GM19452 (cell line): ENCODE data around the gene ZBTB46.

Experiments used
- ATAC-seq: cut with Tn5 transposase; IDR thresholded peaks from one replicate; pipeline ENCODE4 v1.9.1; 2021; ENCODE audit not compliant: unreplicated experiment

ZBTB46 gene

DNA sequence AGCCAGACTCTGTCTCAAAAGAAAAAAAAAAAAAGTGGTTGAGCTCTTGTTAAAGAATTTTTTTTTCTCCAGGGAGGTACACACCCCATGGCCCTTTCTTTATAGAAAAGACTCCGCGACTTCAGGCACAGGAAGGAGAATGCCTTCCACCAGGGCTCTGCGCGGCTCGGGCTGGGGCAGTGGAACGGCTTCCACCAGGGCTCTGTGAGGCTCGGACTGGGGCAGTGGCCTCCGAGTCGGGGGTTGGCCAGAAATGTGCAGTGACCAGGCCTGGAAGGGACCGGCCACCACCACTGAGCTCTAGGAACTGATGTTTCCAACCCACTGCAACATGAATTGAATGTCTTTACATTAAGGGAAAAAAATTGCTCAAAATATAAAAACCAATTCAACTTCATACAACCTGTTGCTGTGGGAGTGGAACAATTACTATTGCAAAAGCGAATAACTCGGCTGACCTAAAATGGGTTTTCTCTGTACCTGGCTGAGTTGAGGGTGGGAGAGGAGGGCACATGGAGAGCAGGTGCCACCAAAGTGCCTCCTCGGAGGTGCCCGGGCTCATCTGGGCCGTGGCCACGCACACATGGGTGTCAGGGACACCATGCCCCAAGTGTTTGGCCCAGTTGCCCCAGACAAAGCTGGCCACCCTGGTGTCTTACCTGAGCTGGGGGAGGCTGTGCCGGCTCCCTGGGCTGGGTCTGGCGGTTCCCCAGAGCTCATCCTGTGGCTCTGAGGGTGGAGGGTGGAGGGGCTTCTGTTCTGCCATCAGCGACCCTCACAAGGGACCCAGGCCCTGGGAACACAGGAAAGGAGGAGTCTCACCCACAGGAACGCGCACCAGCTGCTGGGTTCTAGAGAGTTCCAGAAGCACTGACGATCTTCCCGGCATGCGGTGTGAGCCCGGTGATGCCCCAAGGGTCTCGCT is 62.2 kb downstream of the ZBTB46 start:
- no peak for ATAC-seq

DNA sequence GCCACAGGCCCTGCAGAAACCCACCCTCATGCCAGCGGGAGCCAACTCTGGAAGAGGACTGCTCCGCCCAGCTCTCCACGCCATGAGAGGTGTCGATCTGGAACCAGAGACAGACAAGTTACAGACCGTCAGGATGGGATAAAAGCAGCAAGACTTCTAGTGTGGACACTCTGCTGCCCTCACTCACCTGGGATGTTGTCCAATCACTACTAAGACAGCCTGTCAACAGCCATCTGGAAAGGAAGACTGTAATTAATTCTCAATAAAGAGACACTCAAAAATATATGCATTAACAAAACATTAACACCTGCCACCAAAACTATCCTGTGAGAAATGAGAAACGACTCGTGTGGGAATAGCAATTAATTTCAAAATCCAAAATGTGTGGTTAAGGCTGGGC is 63.2 kb downstream of the ZBTB46 start:
- ATAC-seq: no peak

DNA sequence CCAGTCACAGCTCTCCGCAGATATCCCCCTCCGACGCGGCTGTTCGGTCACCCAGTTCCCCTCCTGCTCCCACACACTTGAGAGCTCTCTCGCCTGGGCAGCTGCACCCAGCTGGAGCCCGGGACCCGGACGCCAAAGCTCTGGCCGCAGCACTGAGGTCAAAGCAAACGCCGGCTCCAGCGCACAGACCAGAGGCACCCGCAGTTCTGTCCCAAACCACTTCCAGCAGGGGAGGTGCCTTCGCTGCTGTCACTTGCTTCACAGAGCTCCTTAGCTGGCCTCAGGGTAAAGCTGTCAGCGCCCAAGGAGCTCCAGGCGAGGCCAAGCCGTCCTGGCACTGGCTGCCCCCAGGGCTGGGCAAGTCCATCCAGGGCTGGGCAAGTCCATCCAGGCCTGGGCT is 63.6 kb downstream of the ZBTB46 start:
- ATAC-seq: no peak

DNA sequence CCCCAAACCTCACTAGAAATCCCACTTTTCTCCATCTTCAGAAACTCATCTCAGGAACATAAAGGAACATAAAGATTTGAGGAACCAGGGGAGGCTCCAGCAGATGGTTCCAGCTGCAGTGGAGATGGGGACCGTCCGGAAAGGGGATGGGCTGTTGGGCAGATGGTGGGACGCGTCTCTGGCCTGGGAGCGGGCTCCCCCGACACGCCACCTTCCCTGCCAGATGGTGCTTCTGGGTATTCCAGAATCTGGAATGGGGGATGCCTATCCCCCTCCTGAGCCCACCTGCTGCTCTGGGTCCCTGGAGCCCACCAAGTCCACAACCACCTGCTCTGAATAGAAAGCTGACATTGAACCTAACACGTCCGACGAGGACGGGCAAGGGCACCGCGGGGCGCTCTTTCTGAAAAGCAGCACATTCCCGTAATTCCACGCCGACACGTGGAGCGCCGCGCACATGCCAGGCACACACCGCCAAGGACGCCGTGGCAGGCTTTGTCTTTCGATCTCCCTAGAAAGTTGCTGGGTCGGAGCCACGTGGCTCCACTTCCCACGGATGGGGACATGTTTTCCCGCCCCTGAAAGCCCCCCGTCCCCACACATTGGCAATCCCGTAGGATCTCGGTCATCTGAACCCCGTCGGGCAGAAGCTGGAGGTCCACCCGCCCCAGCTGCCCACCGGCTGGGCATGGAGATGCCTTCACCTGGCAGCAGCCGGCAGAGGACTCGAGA is 64.2 kb downstream of the ZBTB46 start:
- ATAC-seq: no peak

DNA sequence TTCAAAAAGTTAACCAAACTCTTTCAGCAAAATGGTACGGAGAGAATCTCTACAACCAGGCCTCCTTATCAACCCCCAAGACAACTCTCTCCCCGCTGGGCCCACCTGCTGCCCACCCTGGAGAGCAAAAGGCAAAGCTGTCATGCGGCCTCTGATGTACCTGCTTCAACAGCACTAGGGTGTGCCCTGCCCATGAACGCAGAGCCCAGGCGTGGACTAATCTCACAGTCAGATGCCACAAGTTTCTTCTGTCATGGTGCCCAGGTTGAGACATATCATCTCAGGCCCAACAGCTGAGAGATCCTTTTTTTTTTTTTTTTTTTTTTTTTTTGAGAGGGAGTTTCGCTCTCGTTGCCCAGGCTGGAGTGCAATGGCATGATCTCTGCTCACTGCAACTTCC is 65.2 kb downstream of the ZBTB46 start:
- no peak for ATAC-seq

DNA sequence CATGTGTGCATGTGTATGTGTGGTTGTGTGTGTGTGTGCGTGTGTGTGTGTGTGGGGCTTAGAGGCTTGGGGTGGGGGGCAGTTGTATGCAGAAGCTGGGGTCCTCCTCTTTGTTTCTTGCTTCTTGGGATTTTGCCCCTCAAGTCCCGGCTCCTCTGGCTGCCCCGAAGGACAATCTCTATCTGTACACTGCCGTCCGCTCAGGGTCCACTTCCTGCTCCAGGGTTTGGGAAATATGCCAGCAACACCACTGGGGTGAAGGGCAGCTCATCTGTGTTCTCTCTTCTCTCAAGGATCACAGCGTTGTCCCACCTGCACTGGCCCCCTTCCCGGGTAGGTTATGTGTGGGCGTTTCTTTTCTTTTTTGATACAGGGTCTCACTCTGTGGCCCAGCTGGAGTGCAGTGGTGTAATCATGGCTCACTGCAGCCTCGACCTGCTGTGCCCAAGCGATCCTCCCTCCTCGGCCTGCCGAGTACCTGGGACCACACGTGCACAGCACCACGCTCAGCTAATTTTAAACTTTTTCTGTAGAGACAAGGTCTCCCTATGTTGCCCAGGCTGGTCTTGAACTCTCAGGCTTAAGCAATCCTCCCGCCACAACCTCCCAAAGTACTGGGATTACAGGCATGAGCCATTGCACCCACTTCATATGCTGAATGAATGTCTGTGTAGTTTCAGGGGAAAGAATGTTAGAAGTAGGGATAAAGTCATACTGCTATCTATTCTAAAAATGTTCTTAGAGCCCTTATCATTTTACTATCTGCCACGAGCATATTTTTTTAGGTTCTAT is 65.8 kb downstream of the ZBTB46 start:
- ATAC-seq: no peak

DNA sequence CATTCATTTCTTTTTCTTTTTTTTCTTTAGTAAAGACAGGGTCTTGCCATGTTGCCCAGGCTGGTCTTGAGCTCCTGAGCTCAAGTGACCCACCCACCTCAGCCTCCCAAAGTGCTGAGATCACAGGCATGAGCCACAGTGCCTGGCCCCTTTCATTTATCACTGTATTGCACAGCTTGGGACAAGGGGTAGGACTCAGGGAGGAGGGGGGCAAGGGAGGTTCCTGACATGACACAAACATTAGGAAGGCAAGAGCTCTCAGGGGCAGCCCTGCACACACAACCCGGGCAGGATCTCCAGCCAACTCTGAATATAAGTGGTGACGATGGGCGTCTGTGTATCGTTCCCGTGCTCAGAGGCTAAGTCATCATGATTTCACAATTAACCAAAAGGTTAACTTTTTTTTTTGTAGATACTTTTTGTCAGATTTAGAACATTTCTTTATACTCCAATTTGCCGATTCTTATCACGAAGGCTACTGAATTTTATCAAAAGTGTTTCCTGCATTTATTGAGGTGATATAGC is 71.6 kb downstream of the ZBTB46 start:
- ATAC-seq: no peak

DNA sequence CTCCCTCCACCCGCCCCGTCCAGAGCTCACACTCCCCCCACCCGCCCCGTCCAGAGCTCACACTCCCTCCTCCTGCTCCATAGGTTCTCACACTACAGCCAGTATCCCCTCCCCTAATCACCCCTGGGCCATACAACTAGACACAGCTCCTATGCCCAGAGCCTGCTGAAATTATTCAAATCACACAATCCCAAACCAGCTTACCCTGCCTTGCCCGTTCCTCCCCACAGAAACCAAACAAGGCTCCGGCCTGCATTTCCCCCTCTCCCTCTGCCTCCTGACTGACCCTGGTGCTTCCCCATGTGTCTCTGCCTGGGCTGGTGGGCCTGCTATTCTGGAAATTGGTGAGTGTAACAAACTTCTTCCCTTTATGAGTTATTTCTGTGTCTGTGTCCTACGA is 72.9 kb downstream of the ZBTB46 start:
- no peak for ATAC-seq

DNA sequence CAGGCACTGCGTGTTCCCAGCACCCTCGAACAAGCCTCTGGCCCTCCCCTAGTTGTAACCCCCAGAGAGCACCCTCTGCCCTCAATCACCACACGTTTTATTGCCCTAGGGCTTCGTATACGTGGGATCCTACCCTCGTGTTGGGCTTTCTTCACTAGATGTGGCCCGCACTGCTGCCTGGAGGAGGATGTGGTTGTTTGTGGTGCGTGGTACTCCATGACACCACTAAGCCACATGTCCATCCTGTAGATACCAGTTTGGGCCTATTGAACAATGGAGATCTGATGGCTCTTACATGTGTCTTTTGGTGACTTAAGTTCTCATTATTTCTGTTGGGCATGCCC is 74.4 kb downstream of the ZBTB46 start:
- no peak for ATAC-seq

DNA sequence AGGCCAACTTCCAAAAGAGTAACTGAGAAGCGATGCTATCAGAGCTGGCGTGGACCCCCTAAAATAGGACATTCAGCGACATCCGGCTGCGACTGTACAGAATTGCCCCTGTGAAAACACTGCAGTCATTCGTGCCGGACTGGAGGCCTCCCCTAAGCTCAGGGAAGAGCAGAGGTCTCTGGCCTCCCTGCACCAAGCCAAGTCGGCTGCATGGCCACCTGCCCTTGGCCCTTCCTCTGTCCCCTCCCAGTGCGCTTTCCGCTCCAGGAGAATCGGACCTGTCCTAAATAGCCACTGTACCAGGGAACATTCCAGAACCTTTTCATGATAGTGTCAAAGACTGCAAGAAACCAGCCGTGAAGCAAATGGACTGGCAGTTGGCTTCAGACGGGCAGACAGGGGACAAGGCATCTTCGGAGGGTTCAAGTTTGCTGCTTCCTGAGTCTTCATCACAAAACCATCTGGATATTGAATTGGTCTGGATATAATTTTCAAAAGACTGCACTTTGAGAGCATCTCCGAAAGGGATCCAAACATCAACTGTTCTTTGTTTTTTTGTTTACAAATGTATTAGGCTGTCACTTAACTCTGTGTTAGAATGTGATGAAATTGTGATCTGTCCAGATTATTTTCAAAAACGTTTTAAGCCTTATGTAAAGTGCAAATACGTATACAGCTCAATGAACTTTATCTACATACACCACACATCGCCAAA is 75.0 kb downstream of the ZBTB46 start:
- no peak for ATAC-seq

DNA sequence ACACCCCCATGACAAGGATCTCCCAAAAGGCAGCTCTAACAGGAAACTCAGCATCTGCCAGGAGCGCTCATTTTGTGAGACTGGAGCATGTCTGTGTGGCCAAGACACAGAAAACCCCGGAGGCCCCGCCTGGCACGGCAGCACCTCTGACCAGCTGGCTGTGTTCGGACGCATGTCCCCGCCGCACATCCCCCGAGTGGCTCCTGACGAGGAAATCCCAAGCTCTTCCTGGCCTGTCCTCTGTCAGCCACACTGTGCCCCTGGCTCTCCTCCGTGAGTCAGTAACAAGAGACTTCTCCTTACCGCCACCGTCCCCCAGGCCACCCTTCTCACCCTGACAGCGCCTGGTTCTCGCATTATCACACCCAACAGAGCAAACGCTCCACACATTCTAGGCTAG is 77.1 kb downstream of the ZBTB46 start:
- no peak for ATAC-seq

DNA sequence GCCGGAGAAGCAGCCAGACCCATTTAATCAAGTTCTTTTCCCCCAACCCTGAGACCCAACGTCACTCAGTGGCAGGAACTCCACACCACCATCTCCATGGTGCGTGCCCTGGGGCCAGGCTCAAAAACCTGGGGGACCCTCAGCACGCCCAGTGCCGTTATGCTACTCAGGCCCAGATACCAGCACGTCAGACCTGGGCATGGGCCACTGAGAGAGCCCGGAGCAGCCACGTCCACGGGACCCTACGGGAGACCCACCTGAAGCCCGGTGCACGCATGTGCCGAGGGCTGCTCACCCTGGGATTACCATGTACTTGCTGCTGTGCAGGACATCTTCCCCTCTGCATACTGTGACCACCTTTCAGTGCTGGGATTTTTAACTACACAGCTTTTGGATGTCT is 77.7 kb downstream of the ZBTB46 start:
- no peak for ATAC-seq

DNA sequence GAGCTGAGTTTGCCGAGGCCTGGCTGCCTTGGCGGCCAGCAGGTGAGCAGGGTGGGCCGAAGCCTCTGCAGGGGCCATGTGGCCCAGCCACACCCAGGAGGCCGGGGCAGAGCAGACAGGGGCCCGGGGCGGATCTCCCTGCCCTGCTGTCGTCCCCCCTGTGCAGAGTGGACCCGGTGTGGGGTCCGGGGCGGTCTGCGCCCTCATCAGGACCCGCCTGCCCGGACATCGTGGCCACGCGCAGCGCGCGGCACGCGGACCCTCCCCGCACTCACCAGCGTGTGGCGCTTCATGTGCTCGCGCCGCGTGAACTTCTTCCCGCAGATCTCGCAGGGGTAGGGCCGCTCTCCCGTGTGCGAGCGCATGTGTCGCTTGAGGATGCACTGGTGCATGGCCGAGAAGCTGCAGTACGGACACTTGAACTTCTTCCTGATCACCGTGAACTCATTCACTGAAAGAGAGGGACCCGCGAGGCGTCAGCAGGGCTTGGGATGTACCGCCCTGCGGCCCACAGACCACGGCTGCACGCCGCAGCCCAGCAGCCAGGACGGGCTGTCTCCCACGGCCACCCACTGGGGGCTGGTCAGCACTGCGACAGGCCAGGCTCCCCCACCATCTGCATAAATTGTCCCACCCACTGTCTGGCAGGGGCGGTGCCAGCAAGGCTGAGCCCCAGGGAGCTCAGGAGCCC is 78.5 kb downstream of the ZBTB46 start:
- ATAC-seq: no peak

DNA sequence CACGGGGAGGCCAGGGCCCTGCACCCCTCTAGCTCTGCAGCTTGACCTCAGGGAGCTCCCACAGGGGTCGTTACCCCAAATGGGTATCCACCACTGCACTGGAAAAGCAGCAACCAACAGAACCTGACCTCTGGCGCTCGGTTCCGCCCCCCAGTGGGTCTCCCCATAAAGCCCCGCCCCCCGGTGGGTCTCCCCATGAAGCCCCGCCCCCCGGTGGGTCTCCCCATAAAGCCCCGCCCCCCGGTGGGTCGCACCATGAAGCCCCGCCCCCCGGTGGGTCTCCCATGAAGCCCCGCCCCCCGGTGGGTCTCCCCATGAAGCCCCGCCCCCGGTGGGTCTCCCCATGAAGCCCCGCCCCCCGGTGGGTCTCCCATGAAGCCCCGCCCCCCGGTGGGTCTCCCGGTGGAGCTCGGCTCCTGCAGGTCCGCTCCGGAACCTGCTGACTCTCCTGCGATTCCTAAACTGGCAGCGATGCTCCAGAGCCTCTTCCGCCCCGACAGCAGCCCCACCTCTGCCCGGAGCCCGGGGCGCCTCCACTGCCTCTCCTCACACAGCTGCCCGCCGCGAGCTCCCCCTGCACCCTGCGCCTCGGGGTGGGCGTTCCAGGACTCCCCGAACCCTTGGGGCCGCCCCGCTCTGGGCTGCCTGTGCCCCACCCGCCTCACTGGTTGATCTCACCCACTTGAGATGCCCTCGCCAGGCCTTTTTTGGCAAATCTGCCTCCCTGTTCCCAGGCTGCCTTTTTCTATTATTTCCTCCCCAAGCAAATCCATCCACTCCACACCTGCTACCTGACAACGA is 79.4 kb downstream of the ZBTB46 start:
- no peak for ATAC-seq

DNA sequence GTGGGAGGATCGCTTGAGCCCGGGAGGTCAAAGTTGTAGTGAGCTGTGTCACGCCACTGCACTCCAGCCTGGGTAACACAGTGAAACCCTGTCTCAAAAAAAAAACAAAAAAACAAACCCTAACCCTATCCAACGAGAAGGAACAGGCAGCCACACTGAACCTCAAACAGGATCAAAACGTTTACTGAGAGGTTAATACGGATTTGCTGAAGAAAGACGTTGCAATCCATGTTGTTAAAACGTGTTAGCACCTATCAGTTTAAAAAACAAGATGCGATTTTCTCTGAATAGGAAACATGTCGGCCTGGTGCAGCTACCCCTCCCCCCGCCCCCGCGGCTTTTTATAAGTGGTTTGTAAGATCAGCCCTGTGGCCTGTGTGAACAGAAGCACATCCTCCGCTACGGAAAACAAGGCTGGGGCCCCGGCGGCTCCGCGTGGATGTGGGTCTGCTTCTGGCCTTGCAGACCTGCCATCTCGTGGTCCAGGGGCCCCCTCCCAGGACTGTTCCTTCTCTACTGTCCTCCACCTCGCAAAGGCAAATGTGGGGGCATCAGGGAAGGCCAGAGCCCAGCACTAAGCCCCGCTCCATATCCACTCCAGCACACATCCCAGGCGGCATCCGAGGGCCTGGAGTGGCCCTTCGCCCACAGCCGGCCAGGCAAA is 80.1 kb downstream of the ZBTB46 start:
- ATAC-seq: no peak

DNA sequence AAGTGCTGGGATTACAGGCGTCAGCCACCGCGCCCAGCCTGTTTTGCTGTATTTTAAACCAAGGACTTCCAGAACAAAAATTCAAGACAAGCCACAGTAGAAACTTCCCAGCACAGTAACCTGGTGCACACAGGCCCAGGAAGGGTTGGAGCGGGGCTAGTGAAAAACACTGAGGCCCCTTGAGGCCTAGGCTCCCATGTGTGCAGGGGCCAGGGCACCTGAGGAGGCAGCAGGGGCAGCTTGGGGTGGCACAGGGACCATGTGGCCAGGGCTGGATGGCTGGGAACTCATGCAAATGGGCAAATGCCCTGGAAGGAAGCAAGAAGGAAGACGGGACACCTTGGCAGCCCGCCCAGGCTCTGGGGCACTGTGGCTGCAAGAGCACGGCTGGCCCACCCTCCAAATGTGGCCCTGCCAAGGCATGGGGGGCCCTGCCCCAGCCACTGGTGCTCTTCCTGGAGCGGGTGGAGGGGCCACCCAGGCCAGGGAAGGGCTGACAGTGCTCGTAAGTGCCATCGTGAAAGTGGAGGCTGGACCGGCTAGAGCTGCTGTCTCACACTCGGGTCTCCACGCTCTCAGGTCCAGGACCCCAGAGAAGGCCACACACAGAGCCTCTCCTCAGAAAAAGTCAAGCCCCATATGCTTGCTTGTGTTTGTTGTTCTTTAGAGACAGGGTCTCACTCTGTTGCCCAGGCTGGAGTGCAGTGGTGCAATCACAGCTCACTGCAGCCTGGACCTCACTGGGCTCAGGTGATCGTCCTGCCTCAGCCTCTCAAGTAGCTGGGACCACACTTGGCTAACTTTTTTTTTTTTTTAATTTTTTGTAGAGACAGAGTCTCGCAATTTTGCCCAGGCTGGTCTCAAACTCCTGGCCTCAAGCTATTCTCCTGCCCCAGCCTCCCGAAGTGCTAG is 81.2 kb downstream of the ZBTB46 start:
- ATAC-seq: no peak

DNA sequence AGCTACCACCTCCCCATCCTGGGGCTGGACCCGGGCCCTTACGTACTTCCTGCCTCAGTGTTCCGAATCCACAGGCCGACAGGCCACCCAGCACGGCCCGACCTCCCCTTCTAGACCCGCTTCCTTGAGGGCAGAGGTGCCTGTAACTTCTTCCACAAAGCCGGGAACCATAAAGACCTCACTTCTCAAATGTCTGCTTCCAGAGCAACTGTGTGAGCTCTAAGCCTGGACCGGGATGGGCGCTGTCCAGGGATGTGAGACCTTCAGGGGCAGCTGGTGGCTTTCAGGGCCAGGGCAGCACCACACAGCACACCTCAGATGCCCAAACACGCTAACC is 82.2 kb downstream of the ZBTB46 start:
- no peak for ATAC-seq
